ENCODE results near the gene HHATL. TPM values are rescaled to one million over a fixed set of nuclear protein-coding genes. Genes with fewer than 3 reads are reported as not detected.

Gene HHATL
- total and polyA plus RNA-seq, 10 of the 15 experiments (the other 5 are each of a cell fraction or from before 2014, with no cell fraction given), result not detected

- no TSS peak for BruUV-seq (replicated peaks)
- 31% methylated on average over 10 of the region's 10 CpGs for WGBS (ENCODE audit: insufficient coverage, insufficient replicate concordance, low lambda C conversion rate, missing lambda C conversion rate)
- no peak for FAIRE-seq
These were observed 21.1 kb downstream of the HHATL start for GRCh38 chr3:42681361-42682038.

More at GRCh38 chr3:42681361-42682038, 21.1 kb downstream of the HHATL start:
- SMC1A ChIA-PET (ENCODE audit: uncharacterized antibody, unreplicated experiment), result no interaction called here
- Histone ChIP-seq H3K9me3 (replicated peaks; ENCODE audit: control insufficient read depth, insufficient read depth, low read length) (no peaks in the 10 kb centered on the region; the same call in 2 of the 3 replicates), H3K4me1 (ENCODE audit: control insufficient read depth, insufficient read depth, low read length) (no peaks in the 10 kb centered on the region), H3K36me3 (ENCODE audit: control insufficient read depth in 2 of 2, insufficient read depth in 2 of 2, low read length in 1 of 2) (no peaks in the 10 kb centered on the region), H3K4me2 (ENCODE audit: control insufficient read depth, insufficient read depth) (no peak overlapping the region), H3K79me2 (ENCODE audit: control insufficient read depth, insufficient read depth, low read length) (no peaks in the 10 kb centered on the region), H3K27me3 (replicated peaks in 1 of 2; ENCODE audit: control insufficient read depth in 2 of 2, insufficient read depth in 2 of 2, low read length in 1 of 2) (no peaks in the 10 kb centered on the region), H3K27ac (ENCODE audit: control insufficient read depth, insufficient read depth) (no peak overlapping the region), H3K9ac (ENCODE audit: control insufficient read depth, insufficient read depth, low read length) (no peak overlapping the region), H4K20me1 (ENCODE audit: control insufficient read depth, insufficient read depth) (no peaks in the 10 kb centered on the region), H3K4me3 (no peak overlapping the region), H2AFZ (ENCODE audit: control insufficient read depth, low read depth, low read length) (no peak overlapping the region)
- POLR2A ChIA-PET, result interaction anchor here (0.6 kb wide), 1 partner anchor 139 kb away, joined by 4 read pairs; no protein-coding TSS in a partner anchor
- in situ Hi-C loops (cut with MboI) (no loop called here), intact Hi-C loops (cut with micrococcal nuclease; ENCODE audit: unreplicated experiment) (no loop called here)
- DNase-seq (ENCODE audit: low read depth, low spot score) (no peak), ATAC-seq (no peak)
- CTCF ChIA-PET, result interaction anchor here (1.4 kb wide), 1 partner anchor 65 kb away, joined by 3 read pairs; no protein-coding TSS in a partner anchor
- TF ChIP-seq IRF5 (IDR thresholded peaks at IDR 0.05; ENCODE audit: borderline replicate concordance), result no peak
- no peak for TF ChIP-seq NFXL1 (IDR thresholded peaks at IDR 0.05; ENCODE audit: borderline replicate concordance)
- TF ChIP-seq NFYB (IDR thresholded peaks at IDR 0.05; ENCODE audit: insufficient read depth, low read depth, low read length), result no peak
- TF ChIP-seq KLF5 (IDR thresholded peaks at IDR 0.05; ENCODE audit: partially characterized antibody), result no peak
- TF ChIP-seq BRCA1 (IDR thresholded peaks at IDR 0.05; ENCODE audit: low read depth, low read length), result no peak
- TF ChIP-seq WRNIP1 (IDR thresholded peaks at IDR 0.05; ENCODE audit: borderline replicate concordance, low read depth, low read length), result no peak
- no peak for TF ChIP-seq CBX3 (IDR thresholded peaks at IDR 0.05; ENCODE audit: borderline replicate concordance, low read depth)
- no peak for TF ChIP-seq ZBTB4 (CRISPR knock-in tag; IDR thresholded peaks at IDR 0.05)
- RAD21 ChIA-PET (ENCODE audit: unreplicated experiment), result no interaction called here
